ENCODE measurements around the gene KYAT1.

DNA sequence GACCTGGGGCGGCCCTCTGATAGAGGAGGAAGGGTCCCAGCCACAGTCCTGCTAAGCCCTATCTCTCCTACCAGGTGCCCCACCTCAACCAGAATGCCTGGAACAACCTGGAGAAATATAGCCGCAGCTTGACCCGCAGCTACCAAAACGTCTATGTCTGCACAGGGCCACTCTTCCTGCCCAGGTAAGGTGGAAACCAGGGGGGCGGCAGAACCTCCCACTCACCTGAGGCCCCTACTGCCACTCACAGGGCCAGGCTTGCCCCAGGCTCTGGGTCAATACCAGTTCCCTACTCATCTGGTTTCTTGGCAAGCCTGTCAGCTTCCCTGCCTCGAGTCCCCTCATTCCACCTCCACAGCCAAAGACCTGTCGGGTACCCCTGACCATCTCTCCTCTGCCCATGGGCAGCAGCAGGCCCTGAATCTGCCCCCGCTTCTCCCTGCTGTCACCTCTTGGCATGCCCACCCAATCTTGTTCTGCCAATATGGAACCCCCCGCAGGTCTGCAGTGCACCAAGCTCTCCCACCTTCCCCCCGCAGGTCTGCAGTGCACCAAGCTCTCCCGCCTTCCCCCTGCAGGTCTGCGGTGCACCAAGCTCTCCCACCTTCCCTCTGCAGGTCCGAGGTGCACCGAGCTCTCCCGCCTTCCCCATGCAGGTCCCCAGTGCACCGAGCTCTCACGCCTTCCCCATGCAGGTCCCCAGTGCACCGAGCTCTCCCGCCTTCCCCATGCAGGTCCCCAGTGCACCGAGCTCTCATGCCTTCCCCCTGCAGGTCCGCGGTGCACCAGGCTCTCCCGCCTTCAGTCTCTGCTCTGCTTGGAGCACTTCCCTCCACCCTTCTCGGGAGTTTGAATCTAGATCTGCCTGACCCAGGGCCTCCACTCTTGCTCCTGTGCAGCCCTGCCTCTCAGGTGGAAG, 60.8 kb downstream of the KYAT1 start:
- no peak for TF ChIP-seq POLR2A (IDR thresholded peaks at IDR 0.05)
- TF ChIP-seq CTCF (IDR thresholded peaks at IDR 0.05): no peak
